ENCODE data around the gene TEX29.

DNA sequence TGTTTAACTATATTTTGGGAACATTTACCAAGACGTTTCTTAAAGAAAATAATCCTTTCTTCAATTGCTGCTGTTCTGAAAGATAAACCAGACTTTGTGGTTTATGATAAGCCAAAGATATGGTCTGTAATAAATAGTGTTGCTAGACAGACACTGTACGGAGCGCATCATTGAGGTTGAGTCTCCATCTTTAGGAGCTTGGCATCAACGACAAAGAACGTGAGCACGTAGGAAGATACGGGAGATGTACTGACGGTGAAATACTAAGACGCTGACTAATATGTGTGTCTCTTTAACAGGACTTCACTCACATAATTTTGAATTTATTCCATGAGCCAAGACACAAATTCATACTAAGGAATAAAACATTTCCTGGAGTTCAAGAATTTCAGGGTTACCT, 16.2 kb downstream of the TEX29 start:
- TF ChIP-seq EZH2 (IDR thresholded peaks at IDR 0.05; ENCODE audit: borderline replicate concordance, insufficient read depth, low read depth, low read length, poor library complexity, severe bottlenecking), result no peak
- TF ChIP-seq CTCF (IDR thresholded peaks at IDR 0.05), result no peak
